Glutamatergic neuron (in vitro differentiated cells): ENCODE measurements around the gene PDCL2. TPM values are rescaled to one million over a fixed set of nuclear protein-coding genes. Genes with fewer than 3 reads are reported as not detected.

Experiments used
- DNase-seq: peaks from one replicate; pipeline ENCODE4 v3.0.0; 2022
- H3K27ac Mint-ChIP-seq: one replicate; pipeline ENCODE4 v1.8.0; 2020; ENCODE audit warnings: mild to moderate bottlenecking, mixed read lengths, inconsistent platforms; ENCODE audit not compliant: unreplicated experiment
- H3K27me3 Mint-ChIP-seq: one replicate; pipeline ENCODE4 v1.8.0; 2020; ENCODE audit warnings: mild to moderate bottlenecking, moderate library complexity, mixed read lengths, inconsistent platforms; ENCODE audit not compliant: unreplicated experiment
- H3K36me3 Mint-ChIP-seq: one replicate; pipeline ENCODE4 v1.8.0; 2020; ENCODE audit warnings: mild to moderate bottlenecking, mixed read lengths, inconsistent platforms; ENCODE audit not compliant: unreplicated experiment
- H3K4me1 Mint-ChIP-seq: one replicate; pipeline ENCODE4 v1.8.0; 2020; ENCODE audit warnings: mild to moderate bottlenecking, low read depth, mixed read lengths, inconsistent platforms; ENCODE audit not compliant: unreplicated experiment
- H3K4me3 Mint-ChIP-seq: one replicate; pipeline ENCODE4 v1.8.0; 2020; ENCODE audit warnings: mild to moderate bottlenecking, mixed read lengths, inconsistent platforms; ENCODE audit not compliant: unreplicated experiment
- H3K9me3 Mint-ChIP-seq: one replicate; pipeline ENCODE4 v1.8.0; 2020; ENCODE audit warnings: mild to moderate bottlenecking, moderate library complexity, mixed read lengths, inconsistent platforms; ENCODE audit not compliant: unreplicated experiment
- long read RNA-seq: library from polyadenylated mRNA; unstranded; transcript quantifications from one replicate; pipeline ENCODE4 v2.0.0, GENCODE V29; 2020; ENCODE audit not compliant: unreplicated experiment
- total RNA-seq: library from RNA; stranded (reverse); fragmentation: NEBNext Ultra II Directional; extraction: Animal tissue kit (Norgen Biotek cat#: 25700); gene quantifications from one replicate; pipeline ENCODE4 v1.2.1, GENCODE V29; 2021; ENCODE audit not compliant: unreplicated experiment
- TF ChIP-seq, protein P1 (sequence below): fragments of 200-600 bp; sonication (generic); IDR thresholded peaks from one replicate; pipeline ENCODE4 v1.5.0; 2021; ENCODE audit not compliant: partially characterized antibody, unreplicated experiment

Gene PDCL2, protein sequence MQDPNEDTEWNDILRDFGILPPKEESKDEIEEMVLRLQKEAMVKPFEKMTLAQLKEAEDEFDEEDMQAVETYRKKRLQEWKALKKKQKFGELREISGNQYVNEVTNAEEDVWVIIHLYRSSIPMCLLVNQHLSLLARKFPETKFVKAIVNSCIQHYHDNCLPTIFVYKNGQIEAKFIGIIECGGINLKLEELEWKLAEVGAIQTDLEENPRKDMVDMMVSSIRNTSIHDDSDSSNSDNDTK
- total RNA-seq: not detected
- long read RNA-seq: 0 reads

DNA sequence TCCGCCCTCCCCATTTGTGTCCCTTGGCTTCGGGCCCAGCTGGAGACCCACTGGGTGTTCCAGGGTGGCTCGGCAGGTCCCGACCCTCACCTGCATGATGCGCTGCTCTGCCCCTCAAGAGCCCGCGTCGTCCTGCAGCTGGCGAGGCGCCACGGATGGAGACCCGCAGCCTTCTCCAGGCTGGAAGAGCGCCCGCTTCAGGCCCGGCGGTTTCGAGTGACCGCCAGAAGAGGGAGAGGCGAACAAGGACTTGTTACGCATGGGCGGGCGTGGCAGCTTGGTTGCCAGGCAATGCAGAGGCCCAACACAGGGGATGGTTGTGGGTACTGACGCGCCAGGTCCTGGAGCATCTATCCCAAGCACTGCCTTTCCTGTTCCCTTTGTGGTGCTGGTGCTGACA lies at the start of gene PDCL2:
PDCL2 (minus strand) TSS at position 232 of the 400 bp plus-strand sequence; CDS start at position 96, 136 bp downstream.
- DNase-seq: no peak

DNA sequence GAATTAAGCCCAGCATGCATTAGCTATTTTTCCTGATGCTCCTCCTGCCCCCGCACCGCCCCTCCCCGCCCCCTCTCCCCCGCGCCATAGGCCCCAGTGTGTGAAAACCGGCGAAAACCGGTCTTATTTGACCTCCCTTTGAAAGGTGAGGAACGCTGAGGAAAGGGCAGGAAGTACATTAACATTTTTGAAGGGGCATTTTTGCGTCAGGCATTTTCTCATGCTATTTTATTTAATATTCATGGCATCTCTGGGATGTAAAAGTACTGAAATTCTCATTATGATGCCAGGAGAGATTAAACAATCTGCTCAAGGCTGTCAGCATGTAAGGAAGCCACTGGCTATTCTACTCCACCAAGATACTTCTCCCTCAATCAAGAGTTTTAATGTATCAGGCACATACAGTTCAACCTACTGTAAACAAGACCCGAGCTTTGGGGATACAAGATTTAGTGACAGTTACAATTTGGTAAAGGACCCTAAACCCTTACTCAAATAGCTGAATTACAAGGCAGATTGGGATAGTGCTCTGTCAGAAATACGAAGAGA lies 45.3 kb upstream of the PDCL2 start:
- H3K27me3 Mint-ChIP-seq: peaks cover 4% of the 10 kb centered on the region
- H3K4me3 Mint-ChIP-seq: peak overlapping the region; percentile 58

More for the DNA sequence above, at the start of gene PDCL2:
- Mint-ChIP-seq H3K27me3 (no peaks in the 10 kb centered on the region), H3K27ac (no peak within 1 kb of the TSS), H3K4me1 (no peaks in the 10 kb centered on the region), H3K4me3 (no peak within 1 kb of the TSS), H3K9me3 (no peaks in the 10 kb centered on the region), H3K36me3 (peaks cover 11% of the 10 kb centered on the region)
- TF ChIP-seq, protein P1, sequence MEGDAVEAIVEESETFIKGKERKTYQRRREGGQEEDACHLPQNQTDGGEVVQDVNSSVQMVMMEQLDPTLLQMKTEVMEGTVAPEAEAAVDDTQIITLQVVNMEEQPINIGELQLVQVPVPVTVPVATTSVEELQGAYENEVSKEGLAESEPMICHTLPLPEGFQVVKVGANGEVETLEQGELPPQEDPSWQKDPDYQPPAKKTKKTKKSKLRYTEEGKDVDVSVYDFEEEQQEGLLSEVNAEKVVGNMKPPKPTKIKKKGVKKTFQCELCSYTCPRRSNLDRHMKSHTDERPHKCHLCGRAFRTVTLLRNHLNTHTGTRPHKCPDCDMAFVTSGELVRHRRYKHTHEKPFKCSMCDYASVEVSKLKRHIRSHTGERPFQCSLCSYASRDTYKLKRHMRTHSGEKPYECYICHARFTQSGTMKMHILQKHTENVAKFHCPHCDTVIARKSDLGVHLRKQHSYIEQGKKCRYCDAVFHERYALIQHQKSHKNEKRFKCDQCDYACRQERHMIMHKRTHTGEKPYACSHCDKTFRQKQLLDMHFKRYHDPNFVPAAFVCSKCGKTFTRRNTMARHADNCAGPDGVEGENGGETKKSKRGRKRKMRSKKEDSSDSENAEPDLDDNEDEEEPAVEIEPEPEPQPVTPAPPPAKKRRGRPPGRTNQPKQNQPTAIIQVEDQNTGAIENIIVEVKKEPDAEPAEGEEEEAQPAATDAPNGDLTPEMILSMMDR: no peak

DNA sequence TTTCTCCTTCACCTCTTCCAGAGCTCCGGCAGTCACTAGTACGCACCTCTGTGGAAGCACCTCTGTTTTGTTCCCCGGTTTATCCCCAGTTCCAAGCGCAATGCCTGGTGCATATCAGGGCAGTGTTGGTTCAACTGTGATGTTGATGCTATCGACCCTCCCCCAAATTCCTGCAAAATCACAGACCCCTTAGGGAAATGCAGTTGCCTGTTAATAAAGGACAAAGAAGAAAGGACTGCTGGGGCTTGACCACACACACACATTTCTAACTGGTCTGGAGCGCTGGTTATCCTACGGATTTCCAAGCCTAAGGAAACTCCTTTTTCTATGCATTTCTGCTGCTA lies 44.6 kb upstream of the PDCL2 start:
- TF ChIP-seq, protein P1: no peak

More for the DNA sequence above, 45.3 kb upstream of the PDCL2 start:
- peak; percentile 43 for DNase-seq
- TF ChIP-seq, protein P1: no peak
- H3K36me3 Mint-ChIP-seq: no peaks in the 10 kb centered on the region
- peak overlapping the region; percentile 40 for H3K27ac Mint-ChIP-seq
- H3K9me3 Mint-ChIP-seq: peaks cover 2% of the 10 kb centered on the region
- H3K4me1 Mint-ChIP-seq: peaks cover 21% of the 10 kb centered on the region

DNA sequence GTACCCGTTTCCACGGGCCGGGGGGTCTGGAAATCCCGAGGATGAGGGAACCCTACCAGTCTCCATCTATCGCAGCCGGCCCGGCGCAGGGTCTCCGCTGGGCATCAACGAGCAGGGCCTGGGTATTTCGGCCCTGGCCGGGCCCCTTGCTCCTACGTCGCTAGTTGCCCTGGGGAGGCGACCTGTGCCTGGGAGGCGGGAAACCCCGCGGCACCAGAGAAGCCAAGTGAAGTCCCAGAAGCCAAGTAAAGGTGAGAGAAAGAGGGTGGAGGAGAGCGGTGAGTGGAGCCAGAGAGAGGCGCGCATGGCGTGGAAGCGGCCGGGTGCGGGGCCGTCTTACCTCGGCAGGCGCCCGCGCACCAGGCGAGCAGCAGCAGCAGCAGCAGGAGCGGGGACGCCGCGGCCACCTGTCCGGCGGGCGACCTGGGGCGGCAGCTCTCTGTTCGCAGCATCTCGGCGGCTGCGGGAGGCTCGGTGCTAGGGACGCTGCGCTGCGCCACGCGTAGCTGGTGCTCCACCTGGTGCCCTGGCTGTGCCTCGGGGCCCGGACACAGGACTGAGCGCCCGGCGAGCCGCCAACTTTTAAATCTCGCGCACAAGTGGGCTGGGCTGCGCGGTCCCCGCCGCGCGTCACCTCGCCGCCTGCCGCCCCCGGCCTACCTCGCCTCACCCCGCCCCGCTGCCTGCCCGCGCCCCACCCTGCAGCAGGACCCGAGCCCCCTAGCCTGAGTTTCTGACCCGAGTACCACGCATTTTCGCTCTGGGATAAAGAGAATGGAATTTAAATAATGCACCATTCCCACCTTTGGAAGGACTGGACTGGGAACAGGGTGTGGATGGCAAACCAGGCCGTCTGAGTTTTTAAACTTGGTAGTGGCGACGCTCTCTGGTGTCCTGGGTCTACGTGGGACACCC lies 44.0 kb upstream of the PDCL2 start, which contains the start of gene NMU:
NMU (minus strand) TSS at position 558 of the 915 bp plus-strand sequence; CDS start at position 452, 106 bp downstream.
- H3K4me1 Mint-ChIP-seq: peaks cover 21% of the 10 kb centered on the region
- DNase-seq: peak; percentile 65

More for the DNA sequence above, 44.6 kb upstream of the PDCL2 start:
- Mint-ChIP-seq H3K27ac (peak overlapping the region; percentile 75), H3K9me3 (peaks cover 2% of the 10 kb centered on the region), H3K36me3 (no peaks in the 10 kb centered on the region), H3K4me3 (peak overlapping the region; percentile 94), H3K4me1 (peaks cover 21% of the 10 kb centered on the region), H3K27me3 (peaks cover 4% of the 10 kb centered on the region)
- no peak for DNase-seq

More for the DNA sequence above, 44.0 kb upstream of the PDCL2 start, which contains the start of gene NMU:
- Mint-ChIP-seq H3K27ac (peak within 1 kb of the TSS; percentile 75), H3K27me3 (peaks cover 4% of the 10 kb centered on the region), H3K4me3 (peak within 1 kb of the TSS; percentile 94), H3K9me3 (peaks cover 2% of the 10 kb centered on the region), H3K36me3 (no peaks in the 10 kb centered on the region)
- TF ChIP-seq, protein P1: no peak
